Fibroblast of skin of right quadriceps (primary cell): ENCODE measurements around the gene TMEM176B.
"Not testable (repeated sequence)": the region's sequence is repeated elsewhere in the genome, so short reads cannot be mapped to it uniquely, and the experiment has no call there.

ENCODE experiments used
- DNase-seq: peaks from one replicate; pipeline ENCODE4 v3.0.0-alpha.2; 2013

Gene TMEM176B

GRCh38 chr7:150820578-150821198 is 20.5 kb upstream of the TMEM176B start:
- DNase-seq: no peak

GRCh38 chr7:150820148-150820547 is 20.0 kb upstream of the TMEM176B start:
- no peak for DNase-seq

- DNase-seq: no peak
These were observed 18.8 kb upstream of the TMEM176B start for GRCh38 chr7:150818971-150819370.

GRCh38 chr7:150814328-150815001 is 14.3 kb upstream of the TMEM176B start:
- DNase-seq: no peak

- not testable (repeated sequence) for DNase-seq
These were observed 7.7 kb upstream of the TMEM176B start for GRCh38 chr7:150807616-150808438.

- DNase-seq: no peak
These were observed 6.7 kb upstream of the TMEM176B start for GRCh38 chr7:150806863-150807262.

- no peak for DNase-seq
These were observed 6.3 kb upstream of the TMEM176B start for GRCh38 chr7:150806454-150806853.

GRCh38 chr7:150805864-150806263 is 5.7 kb upstream of the TMEM176B start:
- no peak for DNase-seq

- no peak for DNase-seq
These were observed 4.6 kb upstream of the TMEM176B start for GRCh38 chr7:150804802-150805201.

- no peak for DNase-seq
These were observed 3.1 kb upstream of the TMEM176B start for GRCh38 chr7:150803161-150803860.

- DNase-seq: no peak
These were observed 2.0 kb upstream of the TMEM176B start for GRCh38 chr7:150801946-150802771.

GRCh38 chr7:150801242-150801945 is 1.2 kb upstream of the TMEM176B start:
- DNase-seq: no peak

- no peak for DNase-seq
These were observed 547 bp upstream of the TMEM176B start, which contains the start of gene TMEM176A for GRCh38 chr7:150800581-150801241. TSS of gene TMEM176A (plus strand) at chr7:150800769. CDS start at chr7:150801551, 782 bp downstream.

GRCh38 chr7:150799156-150799555 is 1.0 kb downstream of the TMEM176B start:
- DNase-seq: no peak

- no peak for DNase-seq
These were observed 2.5 kb downstream of the TMEM176B start for GRCh38 chr7:150797661-150798060.

- no peak for DNase-seq
These were observed 6.5 kb downstream of the TMEM176B start for GRCh38 chr7:150793569-150794238.

GRCh38 chr7:150791746-150792452 is 8.3 kb downstream of the TMEM176B start:
- DNase-seq: no peak

GRCh38 chr7:150791304-150791703 is 8.9 kb downstream of the TMEM176B start:
- DNase-seq: no peak

- DNase-seq: no peak
These were observed 9.6 kb downstream of the TMEM176B start for GRCh38 chr7:150790416-150791075.
